NCI-H2227 treated with DMSO at 0.1 percent for 48 hours (cell line): Measurements from ENCODE around the gene PPP1R18.

Experiments
- DNase-seq: peaks from one replicate; lab custom pipeline; 2025; lab: John Stamatoyannopoulos, UW

Gene PPP1R18

DNA sequence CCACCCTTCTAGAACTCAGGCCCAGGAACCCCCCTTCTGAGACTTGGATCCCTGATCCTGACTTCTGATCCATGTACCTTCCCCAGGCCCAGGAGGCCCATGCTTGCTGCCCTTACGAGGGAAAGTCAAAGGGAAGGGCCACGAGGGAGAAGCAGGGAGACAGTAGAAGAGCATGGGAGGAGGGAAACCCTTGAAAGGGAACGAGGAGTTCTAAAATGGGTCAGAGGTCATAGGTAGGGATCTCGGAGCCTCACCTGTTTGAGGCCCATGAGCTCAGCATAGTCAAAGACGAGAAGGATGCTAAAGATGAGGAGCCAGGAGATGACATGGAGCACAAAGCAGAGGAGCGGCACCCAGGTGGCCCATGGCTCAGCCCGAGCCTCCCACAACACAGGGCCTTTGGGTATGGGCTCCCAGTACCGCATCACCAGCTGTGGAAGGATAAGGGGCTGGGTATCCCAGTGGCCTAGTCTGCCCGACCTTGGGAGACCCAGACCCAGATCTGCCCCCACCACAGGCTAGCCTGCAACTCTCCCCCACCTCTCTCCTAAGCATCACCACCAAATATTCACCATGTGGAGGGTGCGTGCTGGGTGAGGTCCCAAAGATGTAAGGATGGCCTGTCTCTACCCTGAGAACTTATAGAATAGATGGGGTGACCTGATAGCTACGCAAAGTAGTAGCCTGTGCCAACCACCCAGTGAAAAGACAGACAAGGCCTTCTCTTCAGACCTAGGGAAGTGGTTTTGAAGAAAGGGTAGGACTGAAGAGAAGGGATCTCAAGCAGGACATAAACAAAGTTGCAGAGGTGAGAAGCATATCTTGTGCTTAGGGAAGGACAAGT, 2.8 kb upstream of the PPP1R18 start:
- DNase-seq = no peak

- DNase-seq = no peak
These were observed 2.1 kb upstream of the PPP1R18 start for GRCh38 chr6:30688569-30688968.

- peak; percentile 50 for DNase-seq
These were observed 1.4 kb upstream of the PPP1R18 start for GRCh38 chr6:30687659-30688431.

DNA sequence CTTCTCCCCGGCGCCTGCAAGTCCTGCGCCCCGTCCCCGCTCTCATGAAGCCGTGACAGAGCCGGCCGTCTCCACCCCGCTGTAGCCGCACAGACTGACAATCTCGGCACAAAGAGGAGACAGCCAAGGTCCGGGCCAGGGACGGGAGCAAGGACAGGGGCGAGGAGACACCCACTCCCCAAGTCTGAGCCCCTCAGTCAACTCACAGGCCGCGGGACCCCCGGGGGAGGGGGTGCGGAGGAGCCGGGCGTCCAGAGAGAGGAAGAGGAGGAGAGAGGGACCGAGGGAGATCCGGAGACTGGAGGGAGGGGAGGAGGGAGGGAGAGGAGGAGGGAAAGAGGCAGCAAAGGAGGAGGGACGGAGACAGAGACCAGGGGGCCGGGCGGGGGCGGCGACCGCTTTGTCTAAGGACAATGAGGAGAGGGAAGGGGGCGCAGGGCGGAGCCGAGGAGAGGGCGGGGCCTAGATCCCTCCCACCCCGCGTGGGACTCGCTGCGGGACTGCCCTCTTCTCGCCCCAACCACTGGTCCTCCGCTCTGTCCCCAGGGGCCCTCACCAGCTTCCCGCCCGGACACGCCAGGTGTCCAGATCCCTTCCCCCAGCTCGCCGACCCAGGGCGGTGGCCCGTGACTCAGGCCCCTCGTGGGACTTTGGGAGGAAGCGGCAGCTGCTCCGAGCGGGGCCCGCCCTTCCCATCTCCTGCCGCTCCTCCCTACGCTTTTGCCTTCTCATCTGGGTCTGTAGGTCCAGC, 638 bp upstream of the PPP1R18 start:
- DNase-seq = peak; percentile 79

GRCh38 chr6:30685157-30686008, 1.1 kb downstream of the PPP1R18 start:
- no peak for DNase-seq

GRCh38 chr6:30684386-30685156, 1.9 kb downstream of the PPP1R18 start:
- DNase-seq = no peak

- no peak for DNase-seq
These were observed 2.5 kb downstream of the PPP1R18 start for GRCh38 chr6:30683980-30684338.

DNA sequence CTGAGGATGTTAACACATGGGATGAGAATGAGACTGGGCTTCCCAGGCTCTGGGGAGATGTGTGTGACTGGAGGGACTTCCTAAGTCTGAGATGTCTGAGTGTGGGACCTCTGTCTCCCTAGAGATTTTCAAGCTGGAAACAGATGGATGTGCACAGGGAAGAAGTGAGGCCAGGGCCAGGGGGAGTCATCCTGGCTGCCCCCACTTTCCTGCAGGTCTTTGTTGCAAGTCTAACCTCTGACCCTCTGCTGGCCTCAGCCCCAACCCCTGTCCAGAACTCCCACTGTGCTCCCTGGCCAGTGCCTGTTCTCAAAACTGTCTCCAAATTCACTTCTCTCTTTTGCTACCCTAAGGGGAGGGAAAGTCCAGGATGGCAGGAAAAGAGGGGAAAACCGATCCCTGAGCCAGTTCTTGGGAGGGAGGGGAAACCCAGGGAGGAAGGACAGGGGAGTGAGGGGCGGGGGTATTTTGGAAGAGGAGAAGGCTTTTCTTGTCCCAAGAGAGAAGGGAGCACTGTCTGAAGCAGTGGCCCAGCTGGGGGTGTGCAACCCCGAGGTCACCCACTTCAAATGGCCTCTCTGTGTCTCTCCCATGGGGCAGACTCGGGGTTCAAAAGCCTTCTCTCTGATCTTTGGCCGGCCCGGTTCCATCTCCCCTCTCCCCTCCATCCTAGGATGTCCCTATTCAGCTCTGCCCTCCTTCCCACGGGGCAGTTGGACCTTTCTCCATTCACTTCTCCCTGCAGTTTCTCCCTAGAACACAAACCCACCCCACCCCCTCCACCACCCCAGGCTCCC, 3.1 kb downstream of the PPP1R18 start:
- DNase-seq = no peak

- DNase-seq = peak; percentile 2
These were observed 4.0 kb downstream of the PPP1R18 start for GRCh38 chr6:30682143-30683117.

GRCh38 chr6:30681766-30682142, 4.7 kb downstream of the PPP1R18 start:
- no peak for DNase-seq

GRCh38 chr6:30679765-30680535, 6.5 kb downstream of the PPP1R18 start:
- no peak for DNase-seq

DNA sequence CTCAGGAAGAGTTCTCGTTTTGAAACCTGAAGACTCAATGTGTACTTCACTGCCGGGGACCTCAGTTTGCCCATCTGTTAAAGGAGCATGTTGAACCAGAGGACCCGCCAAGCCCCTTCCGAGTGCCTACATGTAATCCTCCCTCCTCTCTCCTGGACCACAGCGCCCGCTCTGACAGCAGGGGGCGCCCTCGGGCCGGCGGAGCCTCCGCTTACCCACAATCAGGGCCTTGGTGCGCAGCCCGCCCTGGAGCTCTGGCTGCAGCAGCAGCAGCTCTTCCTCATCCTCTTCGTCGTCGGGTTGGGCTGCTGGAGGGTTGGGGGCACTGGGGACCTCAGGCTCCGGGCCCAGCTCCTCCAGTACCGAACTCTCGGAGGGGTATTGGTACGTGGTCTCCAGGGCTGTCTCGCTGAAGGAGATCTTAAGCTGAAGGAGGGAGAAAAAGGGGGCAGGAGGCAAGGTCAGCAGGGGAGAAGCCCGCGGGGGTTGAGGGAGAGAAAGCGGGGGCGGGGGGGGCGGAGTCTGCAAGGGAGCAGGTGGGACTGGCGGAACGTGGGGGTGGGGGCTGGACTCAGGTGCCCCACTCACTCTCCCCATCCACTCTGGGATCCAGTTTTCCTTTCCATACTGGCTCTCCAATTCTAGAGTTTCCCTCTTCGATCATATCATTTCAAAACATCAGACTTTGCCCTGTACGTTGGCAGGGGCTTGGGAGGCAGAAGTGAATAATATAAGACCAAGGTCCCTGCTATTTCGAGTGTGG, 7.3 kb downstream of the PPP1R18 start:
- peak; percentile 23 for DNase-seq

DNA sequence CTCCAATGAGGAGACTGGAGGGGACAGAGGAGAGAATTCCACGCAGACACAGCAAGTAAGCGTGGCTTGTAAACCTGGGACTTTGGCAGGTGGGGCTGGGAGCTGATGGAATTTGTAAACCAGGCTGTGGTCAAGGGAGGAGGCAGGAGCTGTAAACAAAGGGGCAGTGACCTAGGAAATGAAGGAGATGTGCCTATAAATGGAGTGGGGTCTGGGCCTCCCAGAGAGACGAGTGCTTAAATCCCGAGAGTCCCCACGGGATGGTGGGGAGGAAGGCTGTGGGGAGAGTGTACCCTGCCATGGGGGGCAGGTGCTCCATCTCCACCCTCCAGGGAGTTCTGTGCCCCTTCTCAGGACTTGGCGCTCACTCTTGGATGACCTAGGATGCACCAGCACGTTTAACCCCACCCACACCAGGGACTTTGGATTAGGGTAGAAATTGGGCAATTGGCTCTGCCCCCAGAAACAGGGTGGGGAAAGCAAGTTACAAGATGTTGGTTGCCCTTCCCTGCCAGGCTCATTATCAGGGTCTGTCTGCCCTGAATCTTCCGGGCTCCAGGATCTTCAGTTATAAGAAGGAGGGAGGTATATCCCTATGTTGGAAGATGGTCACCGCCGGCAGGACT, 9.7 kb downstream of the PPP1R18 start:
- no peak for DNase-seq

DNA sequence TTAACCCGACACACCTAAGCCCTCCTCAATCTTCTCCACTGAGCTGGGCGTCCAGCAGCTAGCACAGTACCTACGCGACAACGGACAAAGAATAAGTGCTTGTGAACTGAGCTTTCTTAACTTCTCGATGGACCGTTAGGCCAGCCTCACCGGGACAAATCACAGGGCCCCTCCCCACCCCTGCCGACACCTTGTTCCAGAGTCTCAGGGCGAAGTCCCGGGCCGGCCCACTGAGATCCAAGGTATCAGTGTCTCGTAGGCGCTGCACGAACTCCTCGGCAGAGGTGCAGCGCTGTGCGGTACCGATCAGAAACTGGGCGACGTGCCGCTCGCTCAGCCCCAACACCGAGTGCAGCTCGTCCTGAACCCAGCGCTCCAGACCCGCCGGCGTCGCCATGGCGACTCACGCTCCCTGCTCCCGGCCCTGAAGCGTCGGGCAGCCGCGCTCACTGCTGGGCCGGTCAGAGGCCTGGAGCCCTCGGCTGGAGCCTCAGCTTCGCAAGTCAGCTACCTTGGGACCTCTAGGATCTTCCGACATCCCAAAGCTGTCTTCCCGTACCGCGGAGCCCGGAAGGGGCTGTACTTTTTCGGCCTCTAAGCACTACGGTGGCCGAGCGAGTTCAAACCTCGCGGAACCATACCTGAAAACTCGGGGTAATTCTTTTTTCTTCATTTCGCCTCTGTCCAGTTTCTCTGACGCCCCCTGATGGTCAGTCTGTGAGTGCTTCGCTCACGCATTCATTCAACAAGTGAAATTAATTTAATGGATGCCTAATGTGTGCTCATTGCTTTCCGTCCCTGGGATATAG, 13.8 kb downstream of the PPP1R18 start, which contains the start of gene DHX16:
Gene DHX16 (minus strand): TSS at position 562 of the 809 bp plus-strand sequence. CDS start 165 bp downstream, at position 397.
- DNase-seq = peak; percentile 96

GRCh38 chr6:30670760-30671527, 15.5 kb downstream of the PPP1R18 start:
- DNase-seq = no peak
